T follicular helper cell (primary cell): ENCODE measurements around the gene MMP19.

ENCODE experiments used
- DNase-seq: peaks from one replicate; pipeline ENCODE4 v3.0.0-alpha.2; 2020; ENCODE audit warnings: low read depth

Gene MMP19

DNA sequence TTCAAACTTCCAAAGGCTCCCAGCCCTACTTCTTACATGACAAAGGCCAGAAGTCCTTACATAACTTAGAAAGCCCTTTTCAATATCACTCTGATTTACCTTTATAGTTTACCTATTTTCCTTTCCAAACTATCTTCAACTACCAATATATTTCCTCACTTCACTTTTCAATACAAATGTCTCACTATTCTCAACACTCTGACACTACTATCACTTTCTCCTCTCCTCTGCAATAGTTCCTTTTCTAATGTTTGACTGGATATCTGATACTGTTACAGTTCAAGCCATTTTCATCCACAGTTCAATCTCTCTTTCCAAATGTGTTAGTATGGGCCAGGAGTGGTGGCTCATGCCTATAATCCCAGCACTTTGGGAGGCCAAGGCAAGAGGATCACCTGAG lies 28.5 kb downstream of the MMP19 start:
- DNase-seq = no peak

DNA sequence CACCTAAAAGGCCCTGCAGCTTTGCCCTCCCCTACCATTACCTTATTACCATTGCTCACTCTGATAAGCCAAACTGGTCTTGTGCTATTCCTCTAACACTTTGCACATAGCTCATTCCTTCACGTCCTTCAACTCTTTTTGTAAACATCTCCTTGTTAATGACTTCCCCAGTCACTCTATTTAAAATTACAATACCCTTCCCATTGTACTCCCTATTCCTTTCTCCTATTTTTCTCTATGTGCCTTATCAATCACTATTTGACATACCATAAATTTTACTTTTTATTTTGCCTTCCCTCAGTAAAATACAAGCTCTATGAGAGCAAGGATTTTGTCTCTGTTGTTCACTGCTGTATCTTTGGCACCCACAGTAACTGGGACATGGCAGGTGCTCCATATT lies 30.6 kb downstream of the MMP19 start:
- no peak for DNase-seq

DNA sequence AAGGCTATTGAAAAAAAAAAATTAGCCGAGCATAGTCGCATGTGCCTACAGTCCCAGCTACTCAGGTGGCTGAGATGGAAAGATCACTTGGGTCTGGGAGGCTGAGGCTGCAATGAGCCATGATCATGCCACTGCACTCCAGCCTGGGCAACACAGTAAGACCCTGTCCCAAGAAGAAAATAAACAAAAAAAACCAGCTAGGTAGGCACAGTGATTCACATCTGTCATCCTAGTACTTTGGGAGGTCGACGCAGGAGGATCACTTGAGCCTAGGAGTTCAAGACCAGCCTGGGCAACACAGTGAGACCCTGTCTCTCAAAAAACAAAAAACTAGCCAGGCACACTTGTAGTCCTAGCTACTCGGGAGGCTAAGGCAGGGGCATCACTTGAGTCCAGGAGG lies 33.5 kb downstream of the MMP19 start:
- DNase-seq = no peak

DNA sequence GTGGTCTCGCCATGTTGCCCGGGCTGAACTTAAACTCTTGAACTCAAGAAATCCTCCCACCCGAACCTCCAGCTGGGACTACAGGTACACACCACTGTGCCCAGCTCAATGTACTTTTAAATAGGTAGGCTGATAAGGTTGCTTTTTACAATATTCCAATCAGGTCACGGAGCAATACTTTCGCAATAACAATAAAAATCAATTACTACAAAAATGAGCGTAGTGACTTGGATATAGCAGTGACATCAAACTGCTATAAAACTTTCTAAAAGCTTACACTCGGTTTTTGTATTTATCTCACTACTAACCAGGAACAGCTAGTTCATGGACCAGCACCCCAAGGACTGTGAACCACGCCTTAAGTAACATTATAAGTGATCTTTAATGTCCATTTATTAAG lies 35.8 kb downstream of the MMP19 start:
- no peak for DNase-seq

DNA sequence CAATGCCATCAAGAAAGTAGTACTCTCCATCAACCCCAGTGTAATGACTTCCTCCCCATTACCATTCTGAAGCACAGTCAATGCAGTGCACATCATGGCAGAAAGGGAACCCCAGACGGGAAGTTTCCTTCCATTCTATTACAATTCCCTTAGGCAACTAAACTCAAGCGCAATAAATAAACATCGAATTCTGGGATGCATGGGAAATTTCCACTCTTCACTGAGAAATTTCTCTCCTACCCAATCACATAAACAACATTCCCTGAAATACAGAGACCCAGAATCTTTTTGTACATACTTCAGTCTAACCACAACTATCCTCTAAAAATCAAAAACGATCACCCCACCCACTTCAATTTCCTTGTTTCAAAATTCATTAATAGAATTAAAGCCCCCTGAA lies 45.2 kb downstream of the MMP19 start:
- no peak for DNase-seq

DNA sequence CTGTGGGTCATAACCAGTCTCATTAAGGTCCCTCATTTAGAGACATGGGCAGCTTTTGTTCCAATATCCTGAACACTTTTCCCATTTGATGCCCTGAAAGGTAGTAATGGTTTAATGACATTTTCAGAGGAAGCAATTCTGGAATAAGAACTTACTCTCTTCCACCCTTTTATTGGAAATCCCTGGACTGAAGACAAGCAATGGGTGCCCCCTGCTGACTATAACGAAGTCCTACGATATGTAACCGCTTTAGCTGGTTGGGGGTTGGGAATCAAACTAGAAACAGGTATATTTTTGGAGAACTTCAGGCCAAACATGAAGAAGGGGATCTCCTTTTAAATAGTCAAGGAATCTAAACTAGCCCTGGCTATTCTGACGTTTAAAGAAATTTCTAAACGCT lies 45.7 kb downstream of the MMP19 start:
- DNase-seq = no peak

DNA sequence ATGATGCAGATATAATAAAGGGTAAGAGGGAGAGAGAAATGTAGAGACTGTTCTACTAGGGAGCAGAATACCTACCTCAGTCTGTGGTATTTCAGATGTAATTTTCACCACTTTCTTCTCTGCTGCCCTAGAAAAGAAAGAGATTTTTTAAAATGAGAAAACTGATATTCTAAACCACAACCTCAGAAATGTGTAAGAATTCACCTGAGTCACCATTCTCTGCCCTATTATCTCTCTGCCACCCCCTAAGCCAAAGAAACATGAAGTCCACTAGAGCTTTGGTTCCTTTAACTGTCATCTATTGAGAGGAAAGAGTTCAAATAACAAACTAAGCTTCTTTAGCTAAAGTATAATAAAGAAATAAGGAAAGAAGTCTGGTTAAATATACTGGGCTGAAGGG lies 46.8 kb downstream of the MMP19 start:
- DNase-seq = no peak

DNA sequence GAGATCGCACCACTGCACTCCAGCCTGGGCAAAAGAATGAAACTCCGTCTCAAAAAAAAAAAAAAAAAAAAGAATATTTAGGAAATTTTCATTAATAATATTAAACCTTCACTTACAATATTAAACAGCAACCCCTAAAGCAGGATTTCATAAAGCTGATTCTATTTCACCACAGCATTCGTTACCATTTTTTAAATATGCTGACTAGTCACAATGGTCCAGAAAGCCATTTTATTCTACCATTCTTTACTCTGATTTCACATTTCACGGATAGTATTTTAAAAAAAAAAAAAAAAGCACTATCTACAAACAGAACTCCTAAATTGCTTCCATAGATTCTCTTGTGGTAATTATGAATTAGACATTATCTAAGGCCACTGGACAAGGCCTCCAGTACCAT lies 52.8 kb downstream of the MMP19 start:
- DNase-seq = no peak

DNA sequence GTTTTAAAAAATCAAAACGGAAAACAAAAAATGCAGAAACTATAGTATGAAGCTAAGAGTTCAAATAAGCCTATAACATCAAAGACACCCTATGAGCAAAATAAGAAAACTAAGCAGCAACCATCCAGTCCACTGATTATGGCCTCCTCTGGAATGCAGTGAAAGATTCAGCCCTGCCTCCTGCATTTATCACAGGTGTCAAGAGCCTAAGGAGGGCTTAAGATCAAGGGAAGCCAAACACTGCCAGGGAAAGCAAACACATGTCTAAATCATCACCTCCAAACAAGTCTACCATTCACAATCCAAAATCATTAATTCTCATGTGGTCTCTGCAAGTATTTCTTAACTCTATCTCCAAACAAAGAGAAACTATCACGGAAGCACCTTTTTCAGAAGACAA lies 53.6 kb downstream of the MMP19 start:
- no peak for DNase-seq

DNA sequence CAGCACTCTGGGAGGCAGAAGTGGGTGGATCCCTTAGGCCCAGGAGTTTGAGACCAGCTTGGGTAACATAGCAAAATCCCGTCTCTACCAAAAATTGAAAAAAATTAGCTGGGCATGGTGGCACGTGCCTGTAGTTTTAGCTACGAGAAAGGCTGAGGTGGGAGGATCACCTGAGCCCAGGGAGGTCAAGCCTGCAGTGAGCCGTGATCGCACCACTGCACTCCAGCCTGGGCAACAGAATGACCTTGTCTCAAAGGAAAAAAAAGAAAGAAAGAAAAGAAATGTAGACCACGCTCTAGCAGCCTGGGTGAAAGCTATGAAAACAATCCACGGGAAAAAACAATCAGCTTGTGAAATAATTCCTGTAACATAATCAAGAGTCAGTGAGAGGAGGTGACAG lies 54.2 kb downstream of the MMP19 start:
- DNase-seq = no peak
